Measurements from ENCODE around the gene RAMP1.
A peak's percentile ranks its signal among the peaks of the same experiment; 100 is the strongest.
"Not testable (repeated sequence)": the region's sequence is repeated elsewhere in the genome, so short reads cannot be mapped to it uniquely, and the experiment has no call there.

The RAMP1 gene

DNA sequence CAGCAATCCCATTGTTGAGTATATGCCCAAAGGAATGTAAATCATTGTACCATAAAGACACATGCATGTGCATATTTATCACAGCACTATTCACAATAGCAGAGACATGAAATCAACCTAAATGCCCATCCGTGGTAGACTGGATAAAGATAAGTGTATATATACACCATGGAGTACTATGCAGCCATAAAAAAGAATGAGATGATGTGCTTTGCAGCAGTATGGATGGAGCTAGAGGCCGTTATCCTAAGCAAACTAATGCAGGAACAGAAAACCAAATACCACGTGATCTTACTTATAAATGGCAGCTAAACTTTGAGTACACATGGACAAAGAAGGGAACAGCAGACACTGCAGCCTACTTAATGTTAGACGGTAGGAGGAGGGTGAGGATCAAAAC, 18.4 kb upstream of the RAMP1 start:
- TF ChIP-seq, protein P1, sequence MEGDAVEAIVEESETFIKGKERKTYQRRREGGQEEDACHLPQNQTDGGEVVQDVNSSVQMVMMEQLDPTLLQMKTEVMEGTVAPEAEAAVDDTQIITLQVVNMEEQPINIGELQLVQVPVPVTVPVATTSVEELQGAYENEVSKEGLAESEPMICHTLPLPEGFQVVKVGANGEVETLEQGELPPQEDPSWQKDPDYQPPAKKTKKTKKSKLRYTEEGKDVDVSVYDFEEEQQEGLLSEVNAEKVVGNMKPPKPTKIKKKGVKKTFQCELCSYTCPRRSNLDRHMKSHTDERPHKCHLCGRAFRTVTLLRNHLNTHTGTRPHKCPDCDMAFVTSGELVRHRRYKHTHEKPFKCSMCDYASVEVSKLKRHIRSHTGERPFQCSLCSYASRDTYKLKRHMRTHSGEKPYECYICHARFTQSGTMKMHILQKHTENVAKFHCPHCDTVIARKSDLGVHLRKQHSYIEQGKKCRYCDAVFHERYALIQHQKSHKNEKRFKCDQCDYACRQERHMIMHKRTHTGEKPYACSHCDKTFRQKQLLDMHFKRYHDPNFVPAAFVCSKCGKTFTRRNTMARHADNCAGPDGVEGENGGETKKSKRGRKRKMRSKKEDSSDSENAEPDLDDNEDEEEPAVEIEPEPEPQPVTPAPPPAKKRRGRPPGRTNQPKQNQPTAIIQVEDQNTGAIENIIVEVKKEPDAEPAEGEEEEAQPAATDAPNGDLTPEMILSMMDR (IDR thresholded peaks at IDR 0.05; ENCODE audit: low read depth, low read length) = no peak
- no peaks in the 10 kb centered on the region for H3K36me3 ChIP-seq
- DNase-seq = no peak
- no peaks in the 10 kb centered on the region for H3K4me1 ChIP-seq
- H3K9me3 ChIP-seq = no peaks in the 10 kb centered on the region
- H3K4me3 ChIP-seq (ENCODE audit: low read depth, low read length) = no peak overlapping the region
- H3K27me3 ChIP-seq = no peaks in the 10 kb centered on the region

DNA sequence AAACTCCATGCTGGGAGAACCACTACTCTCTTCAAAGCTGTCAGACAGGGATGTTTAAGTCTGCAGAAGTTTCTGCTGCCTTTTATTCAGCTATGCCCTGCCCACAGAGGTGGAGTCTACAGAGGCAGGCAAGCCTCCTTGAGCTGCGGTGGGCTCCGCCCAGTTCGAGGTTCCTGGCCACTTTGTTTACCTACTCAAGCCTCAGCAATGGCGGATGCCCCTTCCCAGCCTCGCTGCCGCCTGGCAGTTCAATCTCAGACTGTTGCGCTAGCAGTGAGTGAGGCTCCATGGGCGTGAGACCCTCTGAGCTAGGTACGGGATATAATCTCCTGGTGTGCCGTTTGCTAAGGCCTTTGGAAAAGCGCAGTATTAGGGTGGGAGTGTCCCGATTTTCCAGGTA, 10.5 kb upstream of the RAMP1 start:
- not testable (repeated sequence) for H3K9me3 ChIP-seq; H3K4me1 ChIP-seq; H3K4me3 ChIP-seq (ENCODE audit: low read depth, low read length); DNase-seq; H3K36me3 ChIP-seq; H3K27me3 ChIP-seq

DNA sequence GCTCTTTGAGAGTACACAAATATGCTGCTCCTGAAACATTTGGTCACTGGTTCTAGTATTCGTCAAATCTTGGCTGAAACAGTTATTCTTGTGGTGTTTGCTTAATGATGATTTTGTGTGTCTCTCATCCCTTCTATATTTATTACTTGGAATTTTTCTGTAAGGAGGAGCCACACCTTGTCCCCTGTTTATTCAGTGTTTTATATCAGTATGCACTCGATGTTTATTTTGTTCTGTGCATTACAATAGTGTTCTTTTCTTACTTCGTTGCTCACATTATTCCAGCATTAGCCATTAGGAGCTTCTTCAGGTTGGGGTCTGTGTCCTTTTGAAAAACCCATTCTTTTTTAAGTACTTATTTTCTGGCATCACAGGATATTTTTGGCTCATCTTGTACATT, 5.1 kb upstream of the RAMP1 start:
- DNase-seq = no peak
- Histone ChIP-seq H3K27me3 (peaks cover 2% of the 10 kb centered on the region; the same call in 1 of the 2 replicates), H3K4me3 (ENCODE audit: low read depth, low read length) (no peak overlapping the region), H3K9me3 (no peaks in the 10 kb centered on the region), H3K36me3 (no peaks in the 10 kb centered on the region), H3K4me1 (peaks cover 6% of the 10 kb centered on the region)
- TF ChIP-seq, protein P1 (IDR thresholded peaks at IDR 0.05; ENCODE audit: low read depth, low read length) = no peak

DNA sequence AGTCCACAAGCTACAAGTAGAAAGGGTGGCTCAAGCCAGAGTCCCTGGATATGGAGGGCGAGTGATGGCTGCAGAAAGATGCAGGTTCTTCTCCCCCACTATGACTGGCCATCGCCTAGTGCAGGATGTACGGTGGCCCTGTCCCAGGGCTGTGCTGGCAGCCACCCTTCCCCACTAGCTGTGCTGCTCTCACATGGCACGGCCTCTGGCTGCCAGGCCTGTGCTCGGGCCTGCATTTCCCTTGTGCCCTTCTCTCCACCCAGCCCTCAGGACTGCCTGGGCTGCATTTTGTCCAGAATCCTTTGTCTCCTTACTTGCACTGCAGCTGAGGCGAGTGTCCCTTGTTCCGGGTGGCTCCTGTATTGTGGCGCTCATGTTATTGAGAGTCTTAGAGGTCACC, 1.6 kb upstream of the RAMP1 start:
- Histone ChIP-seq H3K4me1 (peaks cover 14% of the 10 kb centered on the region), H3K27me3 (peaks cover 2% of the 10 kb centered on the region; the same call in 1 of the 2 replicates), H3K4me3 (ENCODE audit: low read depth, low read length) (no peak overlapping the region), H3K9me3 (no peaks in the 10 kb centered on the region), H3K36me3 (no peaks in the 10 kb centered on the region)
- TF ChIP-seq, protein P1 (IDR thresholded peaks at IDR 0.05; ENCODE audit: low read depth, low read length) = no peak
- no peak for DNase-seq

DNA sequence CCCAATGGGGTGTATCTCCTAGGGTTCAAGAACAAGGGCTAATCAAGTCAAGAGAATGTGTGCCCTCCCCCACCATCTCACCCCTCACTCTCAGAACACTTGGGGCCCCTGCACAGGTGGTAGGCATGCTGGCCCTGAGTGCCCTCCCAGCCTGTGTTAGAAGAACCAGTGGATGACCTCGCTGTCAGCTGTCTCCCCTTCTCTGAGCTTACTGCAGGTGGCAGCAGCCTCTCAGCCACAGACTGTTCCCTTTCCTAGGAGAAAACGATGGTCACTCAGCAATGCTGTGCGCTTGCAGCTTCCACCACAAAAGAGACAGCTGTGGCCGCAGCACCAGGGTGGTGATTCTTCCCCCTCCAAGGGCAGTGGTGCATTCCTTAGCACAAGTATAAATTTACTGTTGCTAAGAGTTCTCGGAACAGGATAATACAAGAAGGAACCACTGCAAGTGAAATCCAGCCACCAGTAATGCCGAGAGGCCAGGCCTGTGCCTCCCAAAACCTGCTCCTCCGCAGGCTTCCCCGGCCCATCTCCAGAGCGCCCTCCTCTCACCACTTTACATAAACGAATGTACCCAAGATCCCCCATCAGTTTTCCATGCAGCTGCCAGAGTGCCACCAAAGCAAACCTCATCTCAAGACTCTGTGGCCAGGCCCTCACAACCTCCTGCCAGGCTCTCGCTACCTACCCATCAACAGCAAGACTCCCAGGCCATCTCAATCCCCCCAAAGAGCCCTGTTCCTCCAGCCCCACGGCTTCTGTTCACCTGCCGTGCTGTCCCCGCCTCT, 935 bp upstream of the RAMP1 start:
- peaks cover 2% of the 10 kb centered on the region; the same call in 1 of the 2 replicates for H3K27me3 ChIP-seq
- H3K4me1 ChIP-seq = peaks cover 19% of the 10 kb centered on the region
- TF ChIP-seq, protein P1 (IDR thresholded peaks at IDR 0.05; ENCODE audit: low read depth, low read length) = peak; percentile 98
- H3K9me3 ChIP-seq = no peaks in the 10 kb centered on the region
- H3K4me3 ChIP-seq (ENCODE audit: low read depth, low read length) = peak overlapping the region; percentile 90
- peak; percentile 83 for DNase-seq
- H3K36me3 ChIP-seq = no peaks in the 10 kb centered on the region

DNA sequence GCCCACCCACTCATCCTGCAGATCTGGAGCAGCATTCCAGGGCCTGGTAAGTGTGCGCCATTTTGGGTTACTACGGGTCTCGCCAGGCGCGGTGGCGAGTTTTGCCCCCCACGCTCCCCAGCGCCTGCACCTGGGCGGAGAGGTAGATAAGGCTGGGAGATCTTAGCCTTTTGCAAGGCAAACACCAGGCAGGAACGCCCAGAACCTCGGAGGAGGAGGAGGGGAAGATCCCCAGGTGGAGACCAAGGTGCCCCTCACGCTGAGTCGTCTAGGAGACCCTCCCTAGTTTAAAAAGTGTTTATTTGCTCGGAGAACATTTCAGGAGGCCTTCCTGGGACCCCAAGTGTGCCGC, 365 bp upstream of the RAMP1 start:
- peak overlapping the region; percentile 90 for H3K4me3 ChIP-seq (ENCODE audit: low read depth, low read length)
- no peaks in the 10 kb centered on the region for H3K9me3 ChIP-seq
- no peak for DNase-seq
- peaks cover 19% of the 10 kb centered on the region for H3K4me1 ChIP-seq
- H3K36me3 ChIP-seq = no peaks in the 10 kb centered on the region
- TF ChIP-seq, protein P1 (IDR thresholded peaks at IDR 0.05; ENCODE audit: low read depth, low read length) = no peak
- peaks cover 2% of the 10 kb centered on the region; the same call in 1 of the 2 replicates for H3K27me3 ChIP-seq
